WTC11 (cell line): ENCODE data around the gene ELMO1. TPM values are rescaled to one million over a fixed set of nuclear protein-coding genes. Genes with fewer than 3 reads are reported as not detected.
A peak's percentile ranks its signal among the peaks of the same experiment; 100 is the strongest.

Experiments
- ATAC-seq: fragments of 200-7000 bp; cut with Tn5 transposase; 2 replicates; pipeline ENCODE4 v1.10.0; 2021; ENCODE audit warnings: mild to moderate bottlenecking, moderate library complexity
- CTCF ChIA-PET: fragments of 300-600 bp; sonication (Branson Sonifier 250); formaldehyde crosslinking; loops from one replicate; lab custom pipeline; 2021; ENCODE audit warnings: antibody characterized with exemption; lab: Charles Lee
- POLR2A ChIA-PET: fragments of 350-600 bp; sonication (Branson Sonifier 250); formaldehyde crosslinking; loops from one replicate; lab custom pipeline; 2021; ENCODE audit warnings: antibody characterized with exemption; lab: Charles Lee
- DNase-seq: peaks from one replicate; pipeline ENCODE4 v3.0.0; 2021; ENCODE audit warnings: low spot score
- H3K27ac Mint-ChIP-seq: 2 replicates; pipeline ENCODE4 v1.8.0; 2021; ENCODE audit warnings: mixed read lengths
- H3K27me3 Mint-ChIP-seq: 2 replicates; pipeline ENCODE4 v1.8.0; 2021; ENCODE audit warnings: low read depth, mild to moderate bottlenecking, moderate library complexity, mixed read lengths
- H3K36me3 Mint-ChIP-seq: 2 replicates; pipeline ENCODE4 v1.8.0; 2021; ENCODE audit warnings: mixed read lengths
- H3K4me1 Mint-ChIP-seq: 2 replicates; pipeline ENCODE4 v1.8.0; 2022; ENCODE audit warnings: mixed read lengths
- H3K4me3 Mint-ChIP-seq: 2 replicates; pipeline ENCODE4 v1.8.0; 2021; ENCODE audit warnings: mild to moderate bottlenecking, moderate library complexity, mixed read lengths
- H3K9me3 Mint-ChIP-seq: 2 replicates; pipeline ENCODE4 v1.8.0; 2021; ENCODE audit warnings: mixed read lengths
- ATF1 ChIP-seq: sonication (generic); formaldehyde crosslinking; IDR thresholded peaks from 2 replicates; pipeline ENCODE4 v1.8.1; 2023; ENCODE audit warnings: mild to moderate bottlenecking, moderate library complexity, missing genetic modification reagents
- ATF3 ChIP-seq: sonication (generic); formaldehyde crosslinking; conservative IDR thresholded peaks from 2 replicates; pipeline ENCODE4 v1.8.1; 2022; ENCODE audit warnings: mild to moderate bottlenecking, missing genetic modification reagents
- CREB1 ChIP-seq: sonication (generic); formaldehyde crosslinking; IDR thresholded peaks from 2 replicates; pipeline ENCODE4 v1.8.0; 2023; ENCODE audit warnings: mild to moderate bottlenecking, missing genetic modification reagents
- E2F1 ChIP-seq: sonication (generic); formaldehyde crosslinking; IDR thresholded peaks from 2 replicates; pipeline ENCODE4 v1.8.0; 2022; ENCODE audit warnings: mild to moderate bottlenecking, missing genetic modification reagents
- ELF4 ChIP-seq: sonication (generic); formaldehyde crosslinking; IDR thresholded peaks from 2 replicates; pipeline ENCODE4 v1.8.1; 2022; ENCODE audit warnings: low read depth, mild to moderate bottlenecking, moderate library complexity, missing genetic modification reagents
- EMX1 ChIP-seq: fragments of 250-450 bp; sonication (Bioruptor Pico); IDR thresholded peaks from 2 replicates; pipeline ENCODE4 v1.8.0; 2021; ENCODE audit warnings: mild to moderate bottlenecking
- ETV6 ChIP-seq: sonication (generic); formaldehyde crosslinking; IDR thresholded peaks from 2 replicates; pipeline ENCODE4 v1.8.1; 2022; ENCODE audit warnings: mild to moderate bottlenecking, missing genetic modification reagents
- GRHL2 ChIP-seq: fragments of 250-450 bp; sonication (Bioruptor Pico); IDR thresholded peaks from 2 replicates; pipeline ENCODE4 v1.8.0; 2022; ENCODE audit warnings: mild to moderate bottlenecking, moderate library complexity; ENCODE audit not compliant: insufficient replicate concordance, severe bottlenecking
- HMGA2 ChIP-seq: fragments of 250-450 bp; sonication (Bioruptor Pico); IDR thresholded peaks from 2 replicates; pipeline ENCODE4 v1.4.0; 2021; ENCODE audit warnings: mild to moderate bottlenecking, moderate library complexity
- MXD4 ChIP-seq: fragments of 250-450 bp; sonication (Bioruptor Pico); IDR thresholded peaks from 2 replicates; pipeline ENCODE4 v1.8.0; 2021; ENCODE audit warnings: mild to moderate bottlenecking, moderate library complexity, borderline replicate concordance
- NFE2L1 ChIP-seq: sonication (generic); formaldehyde crosslinking; IDR thresholded peaks from 2 replicates; pipeline ENCODE4 v1.8.1; 2023; ENCODE audit warnings: missing genetic modification reagents
- TP53 ChIP-seq: sonication (generic); formaldehyde crosslinking; IDR thresholded peaks from 2 replicates; pipeline ENCODE4 v1.8.1; 2023; ENCODE audit warnings: mild to moderate bottlenecking, missing genetic modification reagents
- ZBTB43 ChIP-seq: sonication (generic); formaldehyde crosslinking; IDR thresholded peaks from 2 replicates; pipeline ENCODE4 v1.8.1; 2023; ENCODE audit warnings: mild to moderate bottlenecking, missing genetic modification reagents
- ZNF317 ChIP-seq: sonication (generic); formaldehyde crosslinking; IDR thresholded peaks from 2 replicates; pipeline ENCODE4 v1.8.1; 2023; ENCODE audit warnings: low read depth, mild to moderate bottlenecking, moderate library complexity, missing genetic modification reagents, borderline replicate concordance
- total RNA-seq: library from RNA; stranded (reverse); gene quantifications from 3 replicates; pipeline ENCODE4 v1.2.3, GENCODE V29; 2021
- TF ChIP-seq, protein P1 (sequence below): sonication (generic); formaldehyde crosslinking; IDR thresholded peaks from 2 replicates; pipeline ENCODE4 v1.8.1; 2022; ENCODE audit warnings: mild to moderate bottlenecking, moderate library complexity, missing genetic modification reagents
- TF ChIP-seq, protein P2 (sequence below): sonication (generic); formaldehyde crosslinking; IDR thresholded peaks from 2 replicates; pipeline ENCODE4 v1.8.0; 2022; ENCODE audit warnings: missing genetic modification reagents
- TF ChIP-seq, protein P3 (sequence below): sonication (generic); formaldehyde crosslinking; IDR thresholded peaks from 2 replicates; pipeline ENCODE4 v1.8.0; 2023; ENCODE audit warnings: missing genetic modification reagents
- TF ChIP-seq, protein P4 (sequence below): sonication (generic); formaldehyde crosslinking; IDR thresholded peaks from 2 replicates; pipeline ENCODE4 v1.8.1; 2023; ENCODE audit warnings: mild to moderate bottlenecking, missing genetic modification reagents, moderate library complexity

Gene ELMO1
- total RNA-seq, 1 experiment from 2014 or later: 19.4 TPM

GRCh38 chr7:37234334-37234733 is 214.3 kb downstream of the ELMO1 start (continued):
- TF ChIP-seq TP53 (CRISPR knock-in tag): no peak
- TF ChIP-seq ATF3: no peak
- no peak for TF ChIP-seq MXD4 (CRISPR knock-in tag)
- TF ChIP-seq ZNF317 (CRISPR knock-in tag): no peak
- TF ChIP-seq, all 79 proteins: peak for 0

DNA sequence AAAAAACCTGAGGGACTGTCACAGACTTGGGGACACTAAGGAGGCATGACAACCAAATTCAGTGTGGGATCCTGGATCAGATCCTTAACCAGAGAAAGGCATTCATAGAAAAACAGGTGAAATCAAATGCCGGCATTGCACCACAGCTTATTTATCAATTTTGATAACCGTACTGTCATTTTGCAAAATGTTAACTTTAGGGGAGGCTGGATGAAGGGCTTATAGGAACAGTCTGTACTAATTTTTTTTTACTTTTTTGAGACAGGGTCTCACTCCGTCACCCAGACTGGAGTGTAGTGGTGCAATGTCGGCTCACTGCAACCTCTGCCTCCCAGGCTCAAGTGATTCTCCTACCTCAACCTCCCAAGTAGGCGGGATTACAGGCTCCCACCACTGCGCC is 217.1 kb downstream of the ELMO1 start:
- ATAC-seq (no peak), DNase-seq (no peak)
- no peaks in the 10 kb centered on the region for H3K36me3 Mint-ChIP-seq
- peaks cover 15% of the 10 kb centered on the region for H3K4me1 Mint-ChIP-seq
- H3K4me3 Mint-ChIP-seq: no peak overlapping the region
- no peaks in the 10 kb centered on the region for H3K9me3 Mint-ChIP-seq
- no peaks in the 10 kb centered on the region; the same call in 1 of the 2 replicates for H3K27me3 Mint-ChIP-seq
- POLR2A ChIA-PET: no interaction called here
- CTCF ChIA-PET: no interaction called here
- TF ChIP-seq CREB1 (CRISPR knock-in tag): no peak
- no peak for TF ChIP-seq ZBTB43
- TF ChIP-seq ELF4 (CRISPR knock-in tag): no peak
- no peak for TF ChIP-seq E2F1 (CRISPR knock-in tag)
- TF ChIP-seq GRHL2 (CRISPR knock-in tag): no peak
- no peak for TF ChIP-seq ATF1 (CRISPR knock-in tag)
- no peak overlapping the region for H3K27ac Mint-ChIP-seq

- ATAC-seq: no peak
Measured at GRCh38 chr7:37230221-37230620, 218.4 kb downstream of the ELMO1 start.

GRCh38 chr7:37229381-37229780 is 219.3 kb downstream of the ELMO1 start:
- CTCF ChIA-PET: interaction anchor here (0.8 to 2.1 kb wide), 3 partner anchors 18 to 262 kb away, joined by 3 to 4 read pairs (median 3); no protein-coding TSS in a partner anchor
- Mint-ChIP-seq H3K27me3 (no peaks in the 10 kb centered on the region; the same call in 1 of the 2 replicates), H3K9me3 (no peaks in the 10 kb centered on the region), H3K36me3 (no peaks in the 10 kb centered on the region), H3K4me1 (peaks cover 29% of the 10 kb centered on the region), H3K4me3 (no peak overlapping the region), H3K27ac (no peak overlapping the region)
- DNase-seq: no peak
- POLR2A ChIA-PET: no interaction called here
- no peak for ATAC-seq
- TF ChIP-seq EMX1 (CRISPR knock-in tag) (no peak), HMGA2 (no peak), ATF1 (CRISPR knock-in tag) (no peak), ETV6 (CRISPR knock-in tag) (no peak), NFE2L1 (no peak)
- TF ChIP-seq, protein P1, sequence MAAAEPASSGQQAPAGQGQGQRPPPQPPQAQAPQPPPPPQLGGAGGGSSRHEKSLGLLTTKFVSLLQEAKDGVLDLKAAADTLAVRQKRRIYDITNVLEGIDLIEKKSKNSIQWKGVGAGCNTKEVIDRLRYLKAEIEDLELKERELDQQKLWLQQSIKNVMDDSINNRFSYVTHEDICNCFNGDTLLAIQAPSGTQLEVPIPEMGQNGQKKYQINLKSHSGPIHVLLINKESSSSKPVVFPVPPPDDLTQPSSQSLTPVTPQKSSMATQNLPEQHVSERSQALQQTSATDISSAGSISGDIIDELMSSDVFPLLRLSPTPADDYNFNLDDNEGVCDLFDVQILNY (CRISPR knock-in tag): no peak
- TF ChIP-seq, protein P2, sequence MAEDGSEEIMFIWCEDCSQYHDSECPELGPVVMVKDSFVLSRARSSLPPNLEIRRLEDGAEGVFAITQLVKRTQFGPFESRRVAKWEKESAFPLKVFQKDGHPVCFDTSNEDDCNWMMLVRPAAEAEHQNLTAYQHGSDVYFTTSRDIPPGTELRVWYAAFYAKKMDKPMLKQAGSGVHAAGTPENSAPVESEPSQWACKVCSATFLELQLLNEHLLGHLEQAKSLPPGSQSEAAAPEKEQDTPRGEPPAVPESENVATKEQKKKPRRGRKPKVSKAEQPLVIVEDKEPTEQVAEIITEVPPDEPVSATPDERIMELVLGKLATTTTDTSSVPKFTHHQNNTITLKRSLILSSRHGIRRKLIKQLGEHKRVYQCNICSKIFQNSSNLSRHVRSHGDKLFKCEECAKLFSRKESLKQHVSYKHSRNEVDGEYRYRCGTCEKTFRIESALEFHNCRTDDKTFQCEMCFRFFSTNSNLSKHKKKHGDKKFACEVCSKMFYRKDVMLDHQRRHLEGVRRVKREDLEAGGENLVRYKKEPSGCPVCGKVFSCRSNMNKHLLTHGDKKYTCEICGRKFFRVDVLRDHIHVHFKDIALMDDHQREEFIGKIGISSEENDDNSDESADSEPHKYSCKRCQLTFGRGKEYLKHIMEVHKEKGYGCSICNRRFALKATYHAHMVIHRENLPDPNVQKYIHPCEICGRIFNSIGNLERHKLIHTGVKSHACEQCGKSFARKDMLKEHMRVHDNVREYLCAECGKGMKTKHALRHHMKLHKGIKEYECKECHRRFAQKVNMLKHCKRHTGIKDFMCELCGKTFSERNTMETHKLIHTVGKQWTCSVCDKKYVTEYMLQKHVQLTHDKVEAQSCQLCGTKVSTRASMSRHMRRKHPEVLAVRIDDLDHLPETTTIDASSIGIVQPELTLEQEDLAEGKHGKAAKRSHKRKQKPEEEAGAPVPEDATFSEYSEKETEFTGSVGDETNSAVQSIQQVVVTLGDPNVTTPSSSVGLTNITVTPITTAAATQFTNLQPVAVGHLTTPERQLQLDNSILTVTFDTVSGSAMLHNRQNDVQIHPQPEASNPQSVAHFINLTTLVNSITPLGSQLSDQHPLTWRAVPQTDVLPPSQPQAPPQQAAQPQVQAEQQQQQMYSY: no peak
- TF ChIP-seq, protein P3, sequence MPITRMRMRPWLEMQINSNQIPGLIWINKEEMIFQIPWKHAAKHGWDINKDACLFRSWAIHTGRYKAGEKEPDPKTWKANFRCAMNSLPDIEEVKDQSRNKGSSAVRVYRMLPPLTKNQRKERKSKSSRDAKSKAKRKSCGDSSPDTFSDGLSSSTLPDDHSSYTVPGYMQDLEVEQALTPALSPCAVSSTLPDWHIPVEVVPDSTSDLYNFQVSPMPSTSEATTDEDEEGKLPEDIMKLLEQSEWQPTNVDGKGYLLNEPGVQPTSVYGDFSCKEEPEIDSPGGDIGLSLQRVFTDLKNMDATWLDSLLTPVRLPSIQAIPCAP (CRISPR knock-in tag): no peak

More at GRCh38 chr7:37230221-37230620, 218.4 kb downstream of the ELMO1 start:
- Mint-ChIP-seq H3K27ac (no peak overlapping the region), H3K9me3 (no peaks in the 10 kb centered on the region), H3K4me3 (no peak overlapping the region), H3K36me3 (no peaks in the 10 kb centered on the region), H3K4me1 (peaks cover 29% of the 10 kb centered on the region), H3K27me3 (no peaks in the 10 kb centered on the region; the same call in 1 of the 2 replicates)
- no peak for DNase-seq
- POLR2A ChIA-PET: no interaction called here
- CTCF ChIA-PET: no interaction called here
- no peak for TF ChIP-seq E2F1 (CRISPR knock-in tag)
- TF ChIP-seq, protein P4, sequence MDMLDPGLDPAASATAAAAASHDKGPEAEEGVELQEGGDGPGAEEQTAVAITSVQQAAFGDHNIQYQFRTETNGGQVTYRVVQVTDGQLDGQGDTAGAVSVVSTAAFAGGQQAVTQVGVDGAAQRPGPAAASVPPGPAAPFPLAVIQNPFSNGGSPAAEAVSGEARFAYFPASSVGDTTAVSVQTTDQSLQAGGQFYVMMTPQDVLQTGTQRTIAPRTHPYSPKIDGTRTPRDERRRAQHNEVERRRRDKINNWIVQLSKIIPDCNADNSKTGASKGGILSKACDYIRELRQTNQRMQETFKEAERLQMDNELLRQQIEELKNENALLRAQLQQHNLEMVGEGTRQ (CRISPR knock-in tag): peak; percentile 44; the same call in 1 of the 2 replicates
